Colonic mucosa (tissue), 4 donors: ENCODE measurements around the gene MBD3L2B. TPM values are rescaled to one million over a fixed set of nuclear protein-coding genes. Genes with fewer than 3 reads are reported as not detected.
"Not testable (repeated sequence)": the region's sequence is repeated elsewhere in the genome, so short reads cannot be mapped to it uniquely, and the experiment has no call there.

Source experiments
- DNase-seq: peaks from one replicate; pipeline ENCODE4 v3.0.0-alpha.2; 2020
- H3K27ac ChIP-seq: fragments of 200-600 bp; one replicate; pipeline ENCODE4 v1.8.0; 2021
- H3K27me3 ChIP-seq: fragments of 200-600 bp; one replicate; pipeline ENCODE4 v1.8.0; 2021
- H3K36me3 ChIP-seq: fragments of 200-600 bp; one replicate; pipeline ENCODE4 v1.8.0; 2021
- H3K4me1 ChIP-seq: fragments of 200-600 bp; one replicate; pipeline ENCODE4 v1.8.0; 2021; ENCODE audit warnings: mild to moderate bottlenecking
- H3K4me3 ChIP-seq: fragments of 200-600 bp; one replicate; pipeline ENCODE4 v1.8.0; 2021
- H3K9ac ChIP-seq, 2 donors: one replicate each; pipeline ENCODE4 v1.7.0; 2013; ENCODE audit warnings: control low read depth in 2 of 2, low read depth in 2 of 2, low read length in 2 of 2
- H3K9me3 ChIP-seq: fragments of 200-600 bp; one replicate; pipeline ENCODE4 v1.8.0; 2021
- CTCF ChIP-seq: fragments of 200-600 bp; IDR thresholded peaks from one replicate; pipeline ENCODE4 v1.8.0; 2022; ENCODE audit warnings: antibody characterized with exemption, mild to moderate bottlenecking
- intact Hi-C: fragments of 100-400 bp; cut with DNase I; formaldehyde crosslinking; loops from one replicate; pipeline ENCODE4 v1.14.1; 2022
- total RNA-seq, 2 donors: library from RNA; stranded (reverse); fragmentation: NEBNext Ultra II Directional in 1 of 2; extraction: Animal tissue kit (Norgen Biotek cat#: 25700) in 1 of 2; gene quantifications; one replicate each; pipeline ENCODE4 v1.2.1, GENCODE V29; 2021
- donor health status: healthy.
- donor health status: DM: no; HTN: no; CAD: no.
- donor health status: DM: no; HTN: no; CAD: no.

MBD3L2B gene
- total RNA-seq, 2 donors from 2014 or later: not detected

- H3K9me3 ChIP-seq, H3K4me1 ChIP-seq, H3K27me3 ChIP-seq, H3K9ac ChIP-seq, H3K4me3 ChIP-seq, H3K36me3 ChIP-seq, H3K27ac ChIP-seq, DNase-seq, intact Hi-C loops: not testable (repeated sequence)
Measured at GRCh38 chr19:7040079-7040478, 18.8 kb upstream of the MBD3L2B start, which contains the start of gene MBD3L4. Gene MBD3L4, minus strand, starts transcription at chr19:7040179. Its CDS starts 35 bp downstream, at chr19:7040144.

GRCh38 chr19:7030278-7030677 is 9.0 kb upstream of the MBD3L2B start, which contains the start of gene MBD3L5:
Gene MBD3L5, plus strand, starts transcription at chr19:7030578. Its CDS starts 34 bp downstream, at chr19:7030612.
- H3K27me3 ChIP-seq, H3K27ac ChIP-seq, H3K9ac ChIP-seq, H3K4me1 ChIP-seq, intact Hi-C loops, DNase-seq, H3K9me3 ChIP-seq, H3K36me3 ChIP-seq, H3K4me3 ChIP-seq: not testable (repeated sequence)

GRCh38 chr19:7028790-7029189 is 7.6 kb upstream of the MBD3L2B start:
- intact Hi-C loops, H3K9me3 ChIP-seq, H3K36me3 ChIP-seq, H3K27me3 ChIP-seq, H3K9ac ChIP-seq, H3K27ac ChIP-seq, H3K4me1 ChIP-seq, DNase-seq, H3K4me3 ChIP-seq: not testable (repeated sequence)

DNA sequence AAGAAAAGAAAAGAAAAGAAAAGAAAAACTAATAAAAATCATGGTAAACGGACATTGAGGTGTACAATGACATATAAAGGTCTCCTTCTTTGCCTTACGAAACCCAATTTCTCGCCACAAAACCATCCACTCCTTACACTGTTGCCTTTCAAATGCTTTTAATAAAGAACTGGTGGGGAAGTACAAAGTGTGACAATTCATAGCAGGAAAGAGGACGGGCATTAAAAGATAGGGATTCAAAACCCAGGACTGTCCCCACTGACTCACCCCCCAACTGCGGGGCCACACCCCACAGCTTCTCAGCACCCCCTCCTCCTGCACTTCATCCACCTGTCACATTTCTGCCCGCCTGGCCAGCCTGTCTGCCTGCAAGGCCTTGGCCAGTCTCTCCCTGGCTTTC is 2.4 kb downstream of the MBD3L2B start:
- H3K36me3 ChIP-seq: no peaks in the 10 kb centered on the region
- no peak overlapping the region for H3K4me3 ChIP-seq
- H3K27ac ChIP-seq: no peak overlapping the region
- no peak for TF ChIP-seq CTCF
- DNase-seq: no peak
- no peak overlapping the region for H3K9ac ChIP-seq
- no peaks in the 10 kb centered on the region for H3K4me1 ChIP-seq
- no peaks in the 10 kb centered on the region for H3K9me3 ChIP-seq
- intact Hi-C loops: no loop called here
- no peaks in the 10 kb centered on the region for H3K27me3 ChIP-seq

DNA sequence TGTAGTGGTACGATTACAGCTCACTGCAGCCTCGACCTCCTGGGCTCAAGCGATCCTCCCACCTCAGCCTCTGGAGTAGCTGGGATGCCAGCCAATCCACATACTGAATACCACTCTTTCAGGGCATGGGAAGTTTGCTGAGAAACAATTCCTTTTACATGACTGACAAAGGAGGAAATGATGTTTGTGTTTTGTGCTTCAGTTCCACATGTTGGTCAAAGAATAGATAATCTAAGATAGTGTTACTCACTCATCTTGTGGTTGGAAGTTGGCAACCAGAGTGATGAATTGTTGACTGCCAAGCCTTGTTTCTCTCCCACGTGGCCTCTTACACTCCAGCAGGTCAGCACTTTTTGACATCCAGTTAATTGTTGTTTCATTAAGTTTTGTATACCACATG is 7.6 kb downstream of the MBD3L2B start:
- no peak overlapping the region for H3K27ac ChIP-seq
- intact Hi-C loops: no loop called here
- no peaks in the 10 kb centered on the region for H3K27me3 ChIP-seq
- H3K9me3 ChIP-seq: no peaks in the 10 kb centered on the region
- DNase-seq: peak; percentile 3
- H3K36me3 ChIP-seq: no peaks in the 10 kb centered on the region
- H3K9ac ChIP-seq: no peak overlapping the region
- no peak overlapping the region for H3K4me3 ChIP-seq
- TF ChIP-seq CTCF: no peak
- H3K4me1 ChIP-seq: no peaks in the 10 kb centered on the region

- Histone ChIP-seq H3K9me3 (no peaks in the 10 kb centered on the region), H3K27me3 (no peaks in the 10 kb centered on the region), H3K36me3 (no peaks in the 10 kb centered on the region), H3K9ac (no peak overlapping the region), H3K4me3 (no peak overlapping the region), H3K4me1 (no peaks in the 10 kb centered on the region), H3K27ac (no peak overlapping the region)
- no peak for TF ChIP-seq CTCF
- intact Hi-C loops: no loop called here
- DNase-seq: peak; percentile 4
Measured at GRCh38 chr19:7010722-7011593, 10.3 kb downstream of the MBD3L2B start.

- DNase-seq: no peak
- no peaks in the 10 kb centered on the region for H3K27me3 ChIP-seq
- no peak for TF ChIP-seq CTCF
- no peak overlapping the region for H3K9ac ChIP-seq
- no peaks in the 10 kb centered on the region for H3K4me1 ChIP-seq
- no peak overlapping the region for H3K4me3 ChIP-seq
- no peaks in the 10 kb centered on the region for H3K9me3 ChIP-seq
- H3K36me3 ChIP-seq: no peaks in the 10 kb centered on the region
- intact Hi-C loops: no loop called here
- no peak overlapping the region for H3K27ac ChIP-seq
Measured at GRCh38 chr19:7007859-7008258, 13.4 kb downstream of the MBD3L2B start.
